ENCODE data around the gene ZNF274. TPM values are rescaled to one million over a fixed set of nuclear protein-coding genes. Genes with fewer than 3 reads are reported as not detected.
A peak's percentile ranks its signal among the peaks of the same experiment; 100 is the strongest.
"Not testable (repeated sequence)": the region's sequence is repeated elsewhere in the genome, so short reads cannot be mapped to it uniquely, and the experiment has no call there.

ZNF274 gene
- total RNA-seq: 10 to 100 TPM; 26.4 to 32.6 TPM

- peak within 1 kb of the TSS; percentile 83 for H3K4me3 ChIP-seq
- no peaks in the 10 kb centered on the region for H3K4me1 ChIP-seq (ENCODE audit: control insufficient read depth in 1 of 2, low read depth in 2 of 2)
- peaks cover 86% of the 10 kb centered on the region for H3K9me3 ChIP-seq
- ATAC-seq (ENCODE audit: insufficient number of reproducible peaks, low FRiP score, low read depth): peak; percentile 81
- H3K36me3 ChIP-seq: peaks cover 35% of the 10 kb centered on the region
- TF ChIP-seq CTCF (IDR thresholded peaks at IDR 0.05): no peak
- no peaks in the 10 kb centered on the region for H3K27me3 ChIP-seq (replicated peaks; ENCODE audit: insufficient read depth)
- DNase-seq (ENCODE audit: low spot score): peak; percentile 70
- H3K27ac ChIP-seq: peak within 1 kb of the TSS; percentile 90 to 95
Observed at GRCh38 chr19:58182989-58183816, at the start of gene ZNF274. Gene ZNF274, plus strand, starts transcription at chr19:58183061. Its CDS starts 905 bp downstream, at chr19:58183966.

- no peaks in the 10 kb centered on the region for H3K27me3 ChIP-seq (replicated peaks; ENCODE audit: insufficient read depth)
- ATAC-seq (ENCODE audit: insufficient number of reproducible peaks, low FRiP score, low read depth) (no peak), DNase-seq (ENCODE audit: low spot score) (no peak)
- peaks cover 100% of the 10 kb centered on the region for H3K9me3 ChIP-seq
- no peak overlapping the region for H3K27ac ChIP-seq
- H3K4me3 ChIP-seq: peak overlapping the region; percentile 17
- H3K4me1 ChIP-seq (ENCODE audit: control insufficient read depth in 1 of 2, low read depth in 2 of 2): no peaks in the 10 kb centered on the region
- no peak for TF ChIP-seq CTCF (IDR thresholded peaks at IDR 0.05)
- H3K36me3 ChIP-seq: peaks cover 94% of the 10 kb centered on the region
Observed at GRCh38 chr19:58134244-58134643, 48.6 kb upstream of the ZNF274 start.

- Histone ChIP-seq H3K4me3 (no peak overlapping the region), H3K9me3 (peaks cover 55% of the 10 kb centered on the region), H3K36me3 (peaks cover 27% of the 10 kb centered on the region), H3K27ac (no peak overlapping the region), H3K4me1 (ENCODE audit: control insufficient read depth in 1 of 2, low read depth in 2 of 2) (peaks cover 0 to 7% of the 10 kb centered on the region in 2 donors), H3K27me3 (replicated peaks; ENCODE audit: insufficient read depth) (no peaks in the 10 kb centered on the region)
- no peak for TF ChIP-seq CTCF (IDR thresholded peaks at IDR 0.05)
- DNase-seq (ENCODE audit: low spot score): no peak
- ATAC-seq (ENCODE audit: insufficient number of reproducible peaks, low FRiP score, low read depth): no peak
Observed at GRCh38 chr19:58145849-58146248, 37.0 kb upstream of the ZNF274 start.

- H3K27ac ChIP-seq; H3K27me3 ChIP-seq (replicated peaks; ENCODE audit: insufficient read depth); H3K4me3 ChIP-seq; DNase-seq (ENCODE audit: low spot score); ATAC-seq (ENCODE audit: insufficient number of reproducible peaks, low FRiP score, low read depth): not testable (repeated sequence)
- Histone ChIP-seq H3K36me3 (peaks cover 10% of the 10 kb centered on the region), H3K9me3 (peaks cover 39% of the 10 kb centered on the region), H3K4me1 (ENCODE audit: control insufficient read depth in 1 of 2, low read depth in 2 of 2) (peaks cover 3 to 11% of the 10 kb centered on the region in 2 donors)
Observed at GRCh38 chr19:58147475-58147874, 35.4 kb upstream of the ZNF274 start.

GRCh38 chr19:58150328-58150921 is 32.4 kb upstream of the ZNF274 start, which contains the start of gene ZNF329:
Gene ZNF329, minus strand, starts transcription at chr19:58150789. Its CDS starts 21,286 bp downstream, at chr19:58129503.
- peak within 1 kb of the TSS; percentile 96 for H3K4me3 ChIP-seq
- H3K4me1 ChIP-seq (ENCODE audit: control insufficient read depth in 1 of 2, low read depth in 2 of 2): peaks cover 9 to 30% of the 10 kb centered on the region in 2 donors
- H3K9me3 ChIP-seq: peaks cover 12% of the 10 kb centered on the region
- peak within 1 kb of the TSS; percentile 69 to 77 for H3K27ac ChIP-seq
- peak; percentile 20 for TF ChIP-seq CTCF (IDR thresholded peaks at IDR 0.05)
- H3K27me3 ChIP-seq (replicated peaks; ENCODE audit: insufficient read depth): no peaks in the 10 kb centered on the region
- H3K36me3 ChIP-seq: no peaks in the 10 kb centered on the region
- DNase-seq (ENCODE audit: low spot score) (peak; percentile 41), ATAC-seq (ENCODE audit: insufficient number of reproducible peaks, low FRiP score, low read depth) (no peak)
